Large intestine (tissue), 3 donors: ENCODE measurements around the gene FAF2. TPM values are rescaled to one million over a fixed set of nuclear protein-coding genes. Genes with fewer than 3 reads are reported as not detected.

ENCODE experiments used
- DNase-seq, 2 donors: peaks; one replicate each; pipeline versions ENCODE4 v3.0.0 to v3.0.0-alpha.2; 2013
- H3K27ac ChIP-seq: one replicate; pipeline ENCODE4 v1.5.1; 2013; ENCODE audit warnings: low read length
- H3K27me3 ChIP-seq: 2 replicates; pipeline ENCODE4 v1.6.1; 2013; ENCODE audit warnings: low read length; ENCODE audit not compliant: control insufficient read depth, insufficient read depth
- H3K36me3 ChIP-seq: 2 replicates; pipeline ENCODE4 v1.6.1; 2013; ENCODE audit warnings: low read length; ENCODE audit not compliant: control insufficient read depth, insufficient read depth
- H3K4me1 ChIP-seq: one replicate; pipeline ENCODE4 v1.6.1; 2013; ENCODE audit warnings: low read length; ENCODE audit not compliant: control insufficient read depth, insufficient read depth
- H3K4me3 ChIP-seq: one replicate; pipeline ENCODE4 v1.5.1; 2013; ENCODE audit warnings: low read length
- H3K9me3 ChIP-seq: one replicate; pipeline ENCODE4 v1.6.1; 2013; ENCODE audit warnings: mild to moderate bottlenecking, low read depth, low read length, moderate library complexity; ENCODE audit not compliant: control insufficient read depth
- WGBS: methylation state at CpG from one replicate; pipeline ENCODE4 v1.1.5; 2013; ENCODE audit warnings: low lambda C conversion rate; ENCODE audit not compliant: insufficient coverage; 5-methylcytosine and 5-hydroxymethylcytosine counted together
- polyA plus RNA-seq: library from polyadenylated mRNA; unstranded; fragments of 120-200 nt; gene quantifications from one replicate; pipeline ENCODE4 v1.2.1, GENCODE V29; 2013

FAF2 gene
- polyA plus RNA-seq, 1 donor = 50.9 TPM

GRCh38 chr5:176535664-176536131, 87.5 kb downstream of the FAF2 start:
- WGBS = no CpG with 5 or more reads among the region's 9 CpGs
- peaks cover 38% of the 10 kb centered on the region for H3K4me1 ChIP-seq
- H3K4me3 ChIP-seq = peak overlapping the region; percentile 98
- DNase-seq = no peak
- H3K27ac ChIP-seq = peak overlapping the region; percentile 100
- H3K36me3 ChIP-seq = peaks cover 19% of the 10 kb centered on the region
- H3K27me3 ChIP-seq = no peaks in the 10 kb centered on the region
- H3K9me3 ChIP-seq = peaks cover 2% of the 10 kb centered on the region

- peaks cover 14% of the 10 kb centered on the region for H3K36me3 ChIP-seq
- H3K9me3 ChIP-seq = peaks cover 2% of the 10 kb centered on the region
- peak overlapping the region; percentile 100 for H3K27ac ChIP-seq
- H3K27me3 ChIP-seq = no peaks in the 10 kb centered on the region
- peaks cover 43% of the 10 kb centered on the region for H3K4me1 ChIP-seq
- peak overlapping the region; percentile 98 for H3K4me3 ChIP-seq
- no CpG with 5 or more reads among the region's 43 CpGs for WGBS
- DNase-seq = peak; percentile 69 to 82
Observed at GRCh38 chr5:176536132-176536901, 88.1 kb downstream of the FAF2 start.

GRCh38 chr5:176536902-176537553, 88.8 kb downstream of the FAF2 start, which contains the start of gene RNF44:
RNF44 (minus strand) TSS chr5:176537402; CDS start chr5:176532472, 4,930 bp downstream.
- Histone ChIP-seq H3K36me3 (peaks cover 6% of the 10 kb centered on the region), H3K9me3 (peaks cover 2% of the 10 kb centered on the region), H3K4me1 (peaks cover 50% of the 10 kb centered on the region), H3K4me3 (peak within 1 kb of the TSS; percentile 98), H3K27ac (peak within 1 kb of the TSS; percentile 100), H3K27me3 (no peaks in the 10 kb centered on the region)
- no CpG with 5 or more reads among the region's 63 CpGs for WGBS
- DNase-seq = peak; percentile 98

DNA sequence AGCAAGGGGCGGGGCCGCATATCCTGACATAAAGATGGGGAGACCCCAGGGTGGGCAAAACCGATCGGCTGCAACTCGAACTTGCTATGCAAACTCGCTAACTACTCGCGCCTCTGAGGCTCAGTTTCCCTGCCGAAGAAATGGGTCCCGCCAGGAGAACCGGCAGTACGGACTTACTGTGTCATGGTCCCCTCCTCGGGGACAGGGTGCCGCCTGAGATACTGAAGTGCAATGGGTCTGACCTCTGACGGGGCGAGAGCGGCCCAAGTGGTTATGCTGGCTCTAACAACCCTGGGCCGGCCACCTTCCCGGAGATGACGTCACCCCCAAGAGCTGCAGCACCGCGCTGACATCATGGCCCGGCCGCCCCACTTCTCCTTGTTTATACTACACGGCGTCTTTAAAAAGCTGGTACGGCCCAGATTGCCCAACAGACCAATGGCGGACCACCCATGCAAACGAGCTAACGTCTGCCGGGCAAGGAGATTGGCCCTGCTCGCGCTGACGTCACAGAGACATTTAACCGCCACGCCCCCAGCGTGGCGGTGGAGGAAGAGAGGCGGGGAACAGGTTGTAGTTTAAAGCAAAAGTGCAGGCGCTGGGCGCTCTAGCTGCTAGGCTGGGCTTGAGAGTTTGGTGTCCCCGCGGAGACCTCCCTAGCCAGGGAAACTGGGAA, 89.5 kb downstream of the FAF2 start:
- H3K4me3 ChIP-seq = peak overlapping the region; percentile 98
- H3K4me1 ChIP-seq = peaks cover 55% of the 10 kb centered on the region
- DNase-seq = peak; percentile 100
- peaks cover 4% of the 10 kb centered on the region for H3K36me3 ChIP-seq
- H3K9me3 ChIP-seq = peaks cover 2% of the 10 kb centered on the region
- no peaks in the 10 kb centered on the region for H3K27me3 ChIP-seq
- WGBS = no CpG with 5 or more reads among the region's 43 CpGs
- H3K27ac ChIP-seq = peak overlapping the region; percentile 100

DNA sequence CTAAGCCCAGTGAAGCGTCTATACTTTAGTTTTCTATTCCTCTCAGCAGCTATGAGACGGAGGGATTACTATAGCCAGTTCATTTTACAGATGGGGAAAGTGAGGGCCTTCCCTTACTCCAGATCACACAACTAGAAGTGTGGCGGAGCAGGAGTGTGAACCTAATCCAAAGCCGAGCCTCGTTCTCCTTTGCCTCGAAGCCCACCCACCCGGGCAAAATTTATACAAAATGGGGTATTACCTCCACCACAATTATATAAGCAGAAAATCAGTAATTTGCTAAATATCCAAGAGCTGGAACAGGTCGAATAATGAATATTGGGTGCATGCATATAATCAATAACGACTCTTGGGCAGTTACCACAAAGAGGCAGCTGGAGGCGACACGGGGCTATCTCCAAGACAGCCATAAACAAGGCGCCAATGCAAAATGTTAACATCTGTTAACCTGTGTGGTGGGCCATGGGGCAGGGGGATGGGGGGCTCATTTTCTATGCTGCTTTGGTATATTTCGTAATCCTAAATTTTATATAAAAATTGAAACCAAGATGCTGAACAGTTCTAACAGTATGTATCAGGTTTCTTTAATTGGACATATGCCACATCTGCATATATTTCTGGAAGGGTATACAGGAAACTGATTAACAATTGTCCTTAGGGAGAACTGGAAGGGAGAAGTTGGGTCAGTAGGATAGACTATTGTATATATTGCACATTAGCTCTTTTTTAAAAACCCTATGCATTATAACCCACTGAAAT, 90.2 kb downstream of the FAF2 start:
- peak overlapping the region; percentile 98 for H3K4me3 ChIP-seq
- H3K27me3 ChIP-seq = no peaks in the 10 kb centered on the region
- DNase-seq = no peak
- H3K27ac ChIP-seq = peak overlapping the region; percentile 100
- H3K4me1 ChIP-seq = peaks cover 48% of the 10 kb centered on the region
- H3K9me3 ChIP-seq = peaks cover 2% of the 10 kb centered on the region
- 33% methylated on average over 1 of the region's 13 CpGs for WGBS
- peaks cover 4% of the 10 kb centered on the region for H3K36me3 ChIP-seq

DNA sequence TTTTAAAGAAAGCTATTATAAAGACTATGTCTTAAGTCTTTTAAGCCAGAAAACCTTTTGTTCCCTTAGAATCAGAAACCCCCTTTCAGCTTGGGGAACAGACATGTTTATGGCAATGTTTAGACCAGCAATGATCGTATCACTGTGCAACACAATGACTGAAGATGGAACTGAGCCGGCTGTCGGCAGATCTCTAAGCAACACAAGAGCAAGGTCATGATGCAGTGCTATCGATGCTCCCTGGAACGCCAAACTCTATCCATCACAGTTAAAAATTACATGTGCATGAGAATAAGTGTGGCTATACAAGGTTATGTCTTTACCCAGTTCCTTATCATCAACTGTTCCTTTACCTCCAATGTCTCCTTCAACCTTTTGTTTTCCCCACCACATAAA, 90.8 kb downstream of the FAF2 start:
- DNase-seq = no peak
- H3K4me1 ChIP-seq = peaks cover 42% of the 10 kb centered on the region
- H3K36me3 ChIP-seq = peaks cover 1% of the 10 kb centered on the region
- no CpG with 5 or more reads among the region's 5 CpGs for WGBS
- H3K27me3 ChIP-seq = no peaks in the 10 kb centered on the region
- no peak overlapping the region for H3K27ac ChIP-seq
- H3K9me3 ChIP-seq = peaks cover 2% of the 10 kb centered on the region
- no peak overlapping the region for H3K4me3 ChIP-seq

DNA sequence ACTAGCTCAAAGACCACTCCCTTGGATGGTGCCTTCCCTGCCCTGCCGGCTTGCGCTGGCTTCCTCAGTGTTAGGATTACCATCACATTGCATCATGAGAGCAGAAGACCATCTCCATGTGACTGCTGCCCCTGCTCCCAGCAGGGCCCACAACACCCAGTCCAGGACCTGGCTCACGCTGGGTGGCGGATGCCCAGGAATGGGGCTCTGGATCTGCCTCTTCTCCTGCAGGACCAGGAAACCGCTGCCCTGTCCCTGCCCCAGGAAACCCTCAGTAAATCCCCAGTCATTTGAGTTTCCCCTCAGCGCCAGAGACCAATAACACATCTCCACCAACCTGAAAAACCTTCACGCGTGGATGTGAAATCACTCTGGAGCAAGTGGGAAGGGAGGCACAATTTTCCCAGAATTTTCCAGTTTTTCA, 92.3 kb downstream of the FAF2 start:
- no peak for DNase-seq
- no peak overlapping the region for H3K27ac ChIP-seq
- WGBS = no CpG with 5 or more reads among the region's 8 CpGs
- no peaks in the 10 kb centered on the region for H3K36me3 ChIP-seq
- H3K27me3 ChIP-seq = no peaks in the 10 kb centered on the region
- peaks cover 35% of the 10 kb centered on the region for H3K4me1 ChIP-seq
- H3K9me3 ChIP-seq = peaks cover 2% of the 10 kb centered on the region
- no peak overlapping the region for H3K4me3 ChIP-seq

GRCh38 chr5:176540956-176541337, 92.8 kb downstream of the FAF2 start:
- Histone ChIP-seq H3K4me3 (no peak overlapping the region), H3K4me1 (peaks cover 36% of the 10 kb centered on the region), H3K36me3 (no peaks in the 10 kb centered on the region), H3K27me3 (no peaks in the 10 kb centered on the region), H3K9me3 (peaks cover 2% of the 10 kb centered on the region), H3K27ac (peak overlapping the region; percentile 86)
- no CpG with 5 or more reads among the region's 8 CpGs for WGBS
- DNase-seq = no peak

DNA sequence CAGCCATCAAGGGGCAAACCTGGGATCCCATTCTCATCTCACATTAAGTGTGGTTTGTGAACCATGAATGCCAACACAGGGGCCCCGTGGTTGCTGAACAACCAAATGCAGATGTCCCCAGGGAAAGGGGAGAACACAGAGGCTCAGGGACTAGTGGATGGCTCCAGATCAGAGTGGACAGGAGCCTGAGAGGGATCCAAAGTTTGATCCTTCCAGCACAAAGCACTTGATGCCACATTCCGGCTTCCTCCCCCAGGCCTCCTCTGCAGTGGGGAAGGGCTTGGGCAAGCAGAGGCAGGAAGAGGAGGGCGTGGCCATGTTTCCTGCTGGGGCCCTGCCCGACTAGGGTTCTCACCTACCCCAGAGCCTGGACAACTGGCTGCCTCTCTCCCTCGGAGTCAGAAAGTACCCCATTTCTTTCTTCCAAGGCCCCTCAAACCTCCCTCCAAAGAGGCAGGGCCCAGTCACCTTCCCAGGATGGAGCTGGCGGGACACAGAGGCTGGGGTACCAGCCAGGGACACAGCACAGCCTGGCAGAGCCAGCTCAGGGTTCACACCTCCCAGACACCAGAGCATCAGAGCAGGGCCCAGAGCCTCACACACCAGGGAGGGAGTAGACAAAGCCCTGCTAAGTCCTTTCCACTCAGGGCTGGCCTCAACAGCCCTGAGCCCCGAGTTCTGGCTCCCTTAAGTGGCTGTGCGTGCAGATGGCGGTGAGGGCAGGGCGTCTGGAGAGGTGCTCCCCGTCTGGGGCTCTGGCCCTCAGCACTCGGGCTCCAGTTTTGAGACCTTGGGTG, 93.4 kb downstream of the FAF2 start:
- no CpG with 5 or more reads among the region's 12 CpGs for WGBS
- peaks cover 42% of the 10 kb centered on the region for H3K4me1 ChIP-seq
- peak overlapping the region; percentile 86 for H3K27ac ChIP-seq
- peak overlapping the region; percentile 4 for H3K4me3 ChIP-seq
- no peaks in the 10 kb centered on the region for H3K36me3 ChIP-seq
- peak; percentile 73 to 86 for DNase-seq
- H3K27me3 ChIP-seq = no peaks in the 10 kb centered on the region
- H3K9me3 ChIP-seq = peaks cover 2% of the 10 kb centered on the region
